Measurements from ENCODE around the gene CFAP46.

DNA sequence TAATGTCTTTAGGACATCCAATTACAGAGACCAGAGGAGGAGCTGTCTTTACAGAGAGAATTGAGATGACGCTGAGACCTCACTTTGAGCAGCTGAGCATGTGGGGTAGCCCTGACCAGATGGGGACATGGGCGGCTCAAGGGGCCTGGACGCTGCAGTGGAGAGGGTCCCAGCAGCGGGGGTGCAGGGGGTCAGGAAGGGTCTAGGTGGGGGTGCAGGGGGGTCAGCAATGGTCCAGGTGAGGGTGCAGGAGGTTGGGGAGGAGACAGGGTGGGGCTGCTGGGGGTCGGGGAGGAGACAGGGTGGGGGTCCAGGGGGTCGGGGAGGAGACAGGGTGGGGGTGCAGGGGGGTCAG, 43.2 kb upstream of the CFAP46 start:
- TF ChIP-seq EZH2 (IDR thresholded peaks at IDR 0.05), result no peak
- TF ChIP-seq, protein P1, sequence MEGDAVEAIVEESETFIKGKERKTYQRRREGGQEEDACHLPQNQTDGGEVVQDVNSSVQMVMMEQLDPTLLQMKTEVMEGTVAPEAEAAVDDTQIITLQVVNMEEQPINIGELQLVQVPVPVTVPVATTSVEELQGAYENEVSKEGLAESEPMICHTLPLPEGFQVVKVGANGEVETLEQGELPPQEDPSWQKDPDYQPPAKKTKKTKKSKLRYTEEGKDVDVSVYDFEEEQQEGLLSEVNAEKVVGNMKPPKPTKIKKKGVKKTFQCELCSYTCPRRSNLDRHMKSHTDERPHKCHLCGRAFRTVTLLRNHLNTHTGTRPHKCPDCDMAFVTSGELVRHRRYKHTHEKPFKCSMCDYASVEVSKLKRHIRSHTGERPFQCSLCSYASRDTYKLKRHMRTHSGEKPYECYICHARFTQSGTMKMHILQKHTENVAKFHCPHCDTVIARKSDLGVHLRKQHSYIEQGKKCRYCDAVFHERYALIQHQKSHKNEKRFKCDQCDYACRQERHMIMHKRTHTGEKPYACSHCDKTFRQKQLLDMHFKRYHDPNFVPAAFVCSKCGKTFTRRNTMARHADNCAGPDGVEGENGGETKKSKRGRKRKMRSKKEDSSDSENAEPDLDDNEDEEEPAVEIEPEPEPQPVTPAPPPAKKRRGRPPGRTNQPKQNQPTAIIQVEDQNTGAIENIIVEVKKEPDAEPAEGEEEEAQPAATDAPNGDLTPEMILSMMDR (IDR thresholded peaks at IDR 0.05), result no peak
- TF ChIP-seq EZH2phosphoT487 (IDR thresholded peaks at IDR 0.05), result no peak
